ENCODE results near the gene RNF2.

RNF2 gene

GRCh38 chr1:185087101-185087500 is 41.7 kb downstream of the RNF2 start:
- no peak for DNase-seq
- intact Hi-C loops (cut with DNase I): no loop called here

DNA sequence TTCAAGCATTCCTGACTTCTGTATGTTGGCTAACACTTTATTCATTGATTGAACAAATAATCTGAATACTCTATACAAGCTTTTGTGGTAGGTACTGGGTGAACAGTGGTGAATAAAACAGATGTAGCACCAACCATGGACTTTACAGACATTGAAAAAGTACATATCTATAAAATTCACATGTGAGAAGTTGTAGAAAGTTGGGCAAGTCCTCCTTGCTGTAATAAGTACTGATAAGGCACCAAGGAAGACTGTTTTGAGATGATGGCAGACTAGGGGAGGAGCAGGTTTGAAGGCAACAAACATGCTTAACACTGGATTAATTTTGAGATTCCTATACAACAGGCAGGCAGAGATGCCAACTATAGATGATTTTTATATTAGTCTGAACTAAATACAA is 42.4 kb downstream of the RNF2 start:
- no peak for DNase-seq
- intact Hi-C loops (cut with DNase I): no loop called here

DNA sequence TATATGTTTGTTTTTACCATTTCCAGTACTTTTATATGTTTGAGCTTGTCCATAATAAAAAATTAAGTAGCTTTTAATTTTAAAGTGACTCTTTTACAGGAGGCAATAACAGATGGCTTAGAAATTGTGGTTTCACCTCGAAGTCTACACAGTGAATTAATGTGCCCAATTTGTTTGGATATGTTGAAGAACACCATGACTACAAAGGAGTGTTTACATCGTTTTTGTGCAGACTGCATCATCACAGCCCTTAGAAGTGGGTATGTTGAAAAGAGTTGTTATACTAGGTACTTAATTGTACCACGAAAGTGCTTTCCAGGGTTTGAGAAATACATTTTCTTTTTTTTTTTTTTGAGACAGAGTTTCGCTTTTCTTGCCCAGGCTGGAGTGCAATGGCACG is 46.1 kb downstream of the RNF2 start:
- intact Hi-C loops (cut with DNase I): no loop called here

GRCh38 chr1:185094761-185095160 is 49.4 kb downstream of the RNF2 start:
- no peak for DNase-seq
- intact Hi-C loops (cut with DNase I): no loop called here

More for the DNA sequence above, 46.1 kb downstream of the RNF2 start:
- DNase-seq: no peak

- intact Hi-C loops (cut with DNase I): no loop called here
- no peak for DNase-seq
These were observed 51.2 kb downstream of the RNF2 start for GRCh38 chr1:185096531-185096930.

DNA sequence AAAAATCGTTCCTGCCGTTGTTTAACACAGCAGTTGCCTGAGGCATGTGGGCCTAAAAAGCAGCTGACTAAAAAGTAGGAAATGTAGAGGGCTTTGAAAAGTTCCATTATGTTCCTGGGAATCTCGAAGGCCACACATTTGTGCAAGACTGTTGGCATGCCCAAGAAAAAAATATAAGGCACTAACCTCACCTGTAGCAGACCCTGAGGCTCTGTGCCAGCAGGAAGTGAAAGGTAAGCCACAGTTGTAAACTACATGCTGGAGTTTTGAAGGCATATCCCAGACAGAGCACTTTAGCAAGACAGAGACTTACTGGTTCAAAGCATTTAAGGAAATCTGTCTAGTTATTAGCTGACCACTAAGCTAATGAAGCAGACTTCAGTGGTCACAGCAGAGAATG is 58.7 kb downstream of the RNF2 start:
- intact Hi-C loops (cut with DNase I): no loop called here
- no peak for DNase-seq

- no peak for DNase-seq
These were observed 59.8 kb downstream of the RNF2 start for GRCh38 chr1:185105121-185105520.

GRCh38 chr1:185108321-185108720 is 63.0 kb downstream of the RNF2 start:
- DNase-seq: no peak
- intact Hi-C loops (cut with DNase I): no loop called here

More at GRCh38 chr1:185105121-185105520, 59.8 kb downstream of the RNF2 start:
- intact Hi-C loops (cut with DNase I): no loop called here

DNA sequence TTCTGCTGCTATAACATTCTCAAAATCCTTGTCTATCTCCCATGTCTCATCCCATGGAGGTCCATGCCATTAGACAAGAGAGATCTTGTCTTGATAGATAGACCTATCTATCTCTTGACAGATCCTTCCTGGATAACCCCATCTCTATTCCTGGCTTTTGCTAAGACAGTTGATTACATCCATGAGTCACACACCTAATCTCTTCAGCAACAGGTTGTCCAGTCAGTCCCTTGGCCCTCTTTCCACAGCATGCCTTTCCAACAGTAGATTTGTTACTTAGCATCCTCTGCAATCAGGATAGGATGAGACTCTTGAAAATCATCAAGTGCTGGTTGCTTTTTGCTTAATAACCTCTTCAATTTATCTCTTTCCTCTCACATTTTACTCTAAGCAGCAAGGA is 64.8 kb downstream of the RNF2 start:
- intact Hi-C loops (cut with DNase I): no loop called here
- no peak for DNase-seq

- no peak for DNase-seq
- intact Hi-C loops (cut with DNase I): no loop called here
These were observed 66.5 kb downstream of the RNF2 start for GRCh38 chr1:185111873-185112272.

DNA sequence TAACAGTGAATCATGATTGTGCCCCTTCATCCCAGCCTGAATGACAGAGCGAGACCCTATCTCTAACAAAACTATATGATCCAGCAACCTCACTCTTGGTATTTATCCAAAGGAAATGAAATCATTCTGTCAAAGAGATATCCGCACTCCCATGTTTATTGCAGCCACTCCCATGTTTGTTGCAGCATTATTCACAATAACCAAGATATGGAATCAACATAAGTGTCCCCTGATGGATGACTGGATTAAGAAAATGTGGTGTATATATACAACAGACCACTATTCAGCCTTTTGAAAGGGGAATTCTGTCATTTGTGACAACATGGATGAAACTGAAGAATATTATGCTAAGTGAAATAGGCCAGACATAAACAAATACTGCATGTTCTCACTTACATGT is 67.0 kb downstream of the RNF2 start:
- intact Hi-C loops (cut with DNase I): no loop called here
- DNase-seq: no peak

- DNase-seq: no peak
- intact Hi-C loops (cut with DNase I): no loop called here
These were observed 84.3 kb downstream of the RNF2 start for GRCh38 chr1:185129708-185130107.

GRCh38 chr1:185132534-185132933 is 87.2 kb downstream of the RNF2 start:
- intact Hi-C loops (cut with DNase I): no loop called here
- no peak for DNase-seq

DNA sequence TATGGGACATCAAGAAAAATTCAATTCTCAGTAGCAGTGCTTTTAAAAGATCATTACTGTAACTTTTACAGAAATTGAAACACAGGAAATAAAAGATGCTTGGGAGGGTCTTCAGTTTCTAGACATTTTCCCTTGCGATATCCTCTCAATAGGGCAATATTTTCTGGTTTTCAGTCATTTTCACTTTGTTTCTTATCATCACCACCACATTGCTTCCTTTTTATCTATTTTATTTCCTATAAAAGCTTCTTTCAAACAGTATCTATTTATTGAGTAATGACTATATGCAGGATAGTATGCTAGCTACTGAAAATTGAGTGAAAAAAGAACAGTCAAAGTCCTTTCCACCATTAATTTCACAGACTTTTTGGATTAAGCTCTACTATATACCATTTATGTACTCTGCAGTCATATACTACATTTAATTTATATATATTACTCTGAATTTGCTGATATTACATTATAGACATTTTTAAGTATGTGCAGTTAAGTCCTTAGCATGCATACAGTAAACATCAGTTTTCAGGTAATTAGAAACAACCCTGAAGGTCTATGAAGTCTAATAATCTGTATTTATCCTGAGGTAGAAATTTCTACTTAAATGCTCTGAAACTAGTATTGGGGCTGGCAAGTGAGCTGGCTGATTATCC is 92.7 kb downstream of the RNF2 start:
- intact Hi-C loops (cut with DNase I): no loop called here
- no peak for DNase-seq

DNA sequence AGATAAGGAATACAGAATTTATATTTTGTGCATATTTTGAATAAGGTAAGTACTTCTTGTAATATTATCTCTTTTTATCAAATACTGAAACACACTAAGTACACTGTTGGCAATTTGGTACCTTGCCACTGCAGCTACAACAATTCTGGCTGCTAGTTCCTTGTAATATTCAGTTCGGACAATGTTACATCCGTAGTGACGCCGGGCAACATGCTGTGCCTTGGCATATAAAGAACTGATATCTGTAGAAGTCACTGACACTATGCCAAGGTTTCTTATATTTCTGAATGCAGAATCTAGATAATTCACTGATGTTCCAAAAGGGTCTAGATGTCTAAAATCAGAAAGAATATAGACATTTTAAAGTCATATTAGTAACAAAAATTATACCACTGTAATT is 93.9 kb downstream of the RNF2 start:
- DNase-seq: no peak
- intact Hi-C loops (cut with DNase I): no loop called here

DNA sequence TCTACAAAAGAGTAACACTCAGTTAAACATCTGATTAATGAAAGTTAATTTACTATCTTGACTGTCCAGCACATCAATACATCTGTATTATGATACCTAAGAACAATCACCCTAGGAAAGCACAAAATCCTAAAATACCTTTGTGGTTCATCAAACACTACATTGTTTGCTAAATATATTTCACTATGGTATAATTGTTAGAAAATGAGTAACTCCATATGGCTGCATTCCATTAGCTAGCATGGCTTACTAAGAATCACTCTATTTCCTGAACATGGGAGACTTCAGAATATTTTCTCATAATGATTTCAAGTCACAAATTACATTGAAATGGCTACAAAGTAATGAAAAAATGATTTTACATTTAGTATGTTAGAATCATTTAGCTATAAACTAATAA is 98.9 kb downstream of the RNF2 start:
- DNase-seq: no peak
- intact Hi-C loops (cut with DNase I): no loop called here

DNA sequence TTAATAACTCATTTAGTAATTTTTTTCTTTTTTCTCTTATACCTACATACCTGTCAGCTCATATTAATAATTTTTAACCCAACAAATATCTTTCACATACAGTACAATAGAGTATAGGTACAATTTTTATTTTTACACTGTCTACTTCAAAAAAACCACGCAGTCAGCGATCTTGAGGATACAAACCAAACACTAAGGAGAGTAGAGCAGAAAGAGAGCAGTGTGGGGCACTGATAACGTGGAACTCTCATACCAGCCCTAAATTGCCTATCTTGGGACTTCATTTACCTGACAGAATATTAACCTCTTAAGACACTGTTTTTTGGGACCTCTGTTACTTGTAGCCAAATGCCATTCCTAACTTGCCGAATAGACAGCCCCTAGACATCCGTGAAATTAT is 105.9 kb downstream of the RNF2 start:
- intact Hi-C loops (cut with DNase I): no loop called here
- no peak for DNase-seq
